ENCODE results near the gene FOXD2.

- TF ChIP-seq POLR2A (IDR thresholded peaks at IDR 0.05) (no peak), CTCF (IDR thresholded peaks at IDR 0.05) (peak; percentile 45 to 78 (median 59))
Observed at GRCh38 chr1:47424336-47424982, 13.4 kb upstream of the FOXD2 start.
